Lung microvascular endothelial cell (primary cell): ENCODE measurements around the gene OGFRL1. TPM values are rescaled to one million over a fixed set of nuclear protein-coding genes. Genes with fewer than 3 reads are reported as not detected.
A peak's percentile ranks its signal among the peaks of the same experiment; 100 is the strongest.

Experiments
- DNase-seq, 2 donors: peaks; one replicate each; pipeline versions ENCODE4 v3.0.0 to v3.0.0-alpha.2; 2010; ENCODE audit warnings: low read depth in 2 of 2
- total RNA-seq: library from RNA; depleted of rRNA; stranded (reverse); fragments of >200 nt; gene quantifications from 2 replicates; pipeline ENCODE4 v1.2.1, GENCODE V29; 2014

Gene OGFRL1
- total RNA-seq, 1 donor from 2014 or later: 4.0 TPM

DNA sequence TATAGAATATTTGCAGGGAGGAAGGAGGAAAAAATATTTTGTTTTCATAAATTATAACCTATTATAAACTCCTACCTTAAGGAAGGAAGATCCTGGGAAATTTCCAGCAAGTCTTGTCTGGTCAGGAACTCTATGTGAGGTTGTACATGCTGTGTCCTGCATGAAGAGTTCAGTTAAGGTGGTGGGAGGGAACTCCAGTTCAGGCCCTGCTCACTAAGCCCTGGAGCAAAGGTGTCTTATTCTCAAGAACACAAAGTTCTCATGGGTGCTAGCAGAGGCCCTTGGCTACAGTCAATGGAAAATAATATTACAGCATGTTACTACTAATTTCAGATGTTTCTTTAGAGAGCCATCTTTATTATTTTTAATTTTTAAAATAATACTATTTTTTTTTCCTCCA is 3.8 kb upstream of the OGFRL1 start:
- no peak for DNase-seq

DNA sequence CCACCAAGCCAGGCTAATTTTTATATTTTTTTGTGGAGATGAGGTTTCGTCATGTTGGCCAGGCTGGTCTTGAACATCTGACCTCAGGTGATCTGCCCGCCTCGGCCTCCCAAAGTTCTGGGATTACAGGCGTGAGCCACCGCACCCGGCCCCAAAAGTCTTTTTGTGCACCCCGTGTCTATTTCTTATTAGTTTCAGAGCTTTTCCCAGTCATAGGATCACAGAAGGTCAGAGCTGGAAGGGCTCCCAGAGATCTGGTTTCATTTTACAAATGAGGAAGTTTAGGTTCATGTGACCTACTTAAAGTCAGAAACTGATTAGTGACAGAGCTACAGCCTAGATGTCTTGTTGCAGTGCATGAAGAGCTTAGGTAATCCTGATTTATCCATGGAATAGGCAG is 1.6 kb upstream of the OGFRL1 start:
- DNase-seq: no peak

DNA sequence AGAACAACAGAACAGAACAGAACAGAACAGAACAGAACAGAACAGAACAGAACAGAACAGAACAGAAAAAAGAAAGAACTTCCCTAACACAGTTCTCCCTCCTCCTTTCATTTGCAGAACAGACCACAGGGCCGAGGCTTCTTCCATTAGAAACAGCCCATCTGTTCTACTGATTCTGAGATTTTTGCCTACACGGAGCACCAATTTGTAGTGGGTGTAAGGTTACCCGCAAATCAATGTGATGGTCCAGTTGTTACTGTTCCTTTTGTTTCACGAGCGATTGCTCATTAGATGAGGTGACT is 734 bp upstream of the OGFRL1 start:
- no peak for DNase-seq

DNA sequence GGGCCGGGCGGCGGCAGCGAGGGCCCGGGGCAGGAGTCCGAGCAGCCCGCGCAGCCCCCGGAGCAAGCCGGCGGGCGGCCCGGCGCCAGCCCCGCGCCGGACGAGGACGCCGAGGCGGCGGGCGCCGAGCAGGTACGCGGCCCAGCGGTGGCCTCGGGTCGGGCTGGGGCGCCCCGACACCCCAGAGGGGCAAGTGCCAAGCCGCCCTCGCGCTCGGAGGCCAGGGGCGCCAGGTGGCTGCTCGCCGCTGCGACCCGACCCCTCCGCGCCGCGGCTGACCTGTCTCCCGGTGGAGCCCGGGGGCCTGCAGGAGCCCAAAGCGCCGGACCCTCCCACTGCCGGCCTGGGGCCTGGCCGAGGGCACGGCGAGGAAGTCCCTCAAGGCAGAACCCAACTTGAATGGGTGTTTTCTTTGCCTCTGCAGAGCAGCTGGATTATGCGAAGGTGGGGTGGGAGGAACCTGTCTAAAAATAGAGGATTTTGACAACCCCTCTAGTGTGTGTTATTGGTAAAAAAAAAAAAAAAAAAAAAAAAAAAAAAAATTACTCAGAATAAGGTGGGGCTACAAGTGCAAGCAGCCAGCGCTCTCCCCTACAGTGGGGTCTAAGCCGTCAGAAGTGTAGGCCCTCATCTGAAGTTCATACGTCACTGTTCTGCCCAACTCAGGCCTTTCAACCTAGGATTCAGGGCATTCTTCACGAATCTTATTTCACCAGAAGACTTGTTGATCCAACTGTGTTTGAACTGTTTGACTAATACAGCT is 609 bp downstream of the OGFRL1 start:
- DNase-seq: peak; percentile 24 to 36

DNA sequence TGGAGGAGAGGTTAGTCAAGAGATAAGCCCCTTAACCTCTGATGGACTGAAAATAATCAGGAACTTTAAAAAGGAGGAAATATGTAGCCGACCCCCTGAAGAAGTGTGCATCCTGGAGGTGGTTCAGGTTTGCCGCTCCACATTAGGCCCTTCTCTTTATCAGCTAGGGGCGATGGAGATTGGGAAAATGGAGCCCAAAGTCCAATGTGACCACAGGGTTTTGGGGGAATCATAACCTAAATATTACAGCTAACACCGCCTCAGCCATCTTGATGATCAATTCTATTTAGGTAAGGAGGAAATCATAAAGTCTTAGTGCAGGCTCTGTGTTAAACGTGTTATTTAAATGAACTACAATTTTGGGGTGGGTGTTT is 1.2 kb downstream of the OGFRL1 start:
- DNase-seq: no peak

DNA sequence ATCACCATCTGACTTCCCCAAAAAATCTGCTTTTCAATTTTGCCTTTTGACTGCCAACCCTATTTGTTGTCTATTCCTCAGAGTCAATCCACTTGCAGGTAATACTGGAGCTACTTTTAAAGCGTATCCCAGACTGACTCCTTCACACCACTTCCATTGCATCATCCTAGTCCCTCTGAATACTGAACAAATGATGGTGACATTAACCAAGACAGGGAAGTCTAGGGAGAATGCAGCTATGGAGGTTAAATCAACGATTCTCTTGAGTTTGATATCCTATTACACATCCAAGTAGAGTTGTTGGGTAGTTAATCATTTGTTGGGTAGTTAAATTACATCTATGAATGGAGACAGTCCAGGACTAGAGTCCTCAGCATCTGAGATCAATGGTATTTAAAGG is 2.0 kb downstream of the OGFRL1 start:
- DNase-seq: no peak

DNA sequence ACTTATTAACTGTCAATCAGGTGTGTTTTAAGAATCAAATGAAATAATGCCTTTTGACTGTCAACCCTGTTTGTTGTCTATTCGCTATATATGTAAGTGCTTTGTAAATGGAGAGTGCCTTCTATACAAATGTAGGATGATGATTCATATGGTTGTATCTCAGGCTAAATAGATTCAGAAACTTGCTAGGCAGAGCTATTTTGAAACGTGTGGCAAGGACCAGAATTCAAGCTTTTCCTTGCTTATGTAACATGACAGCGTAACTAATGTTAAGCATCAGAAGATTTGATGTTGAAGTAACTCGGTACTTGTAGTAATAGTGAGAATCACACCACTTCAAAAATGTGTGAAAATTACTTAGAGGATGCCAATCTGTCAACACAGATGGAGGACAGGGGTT is 3.4 kb downstream of the OGFRL1 start:
- DNase-seq: no peak

DNA sequence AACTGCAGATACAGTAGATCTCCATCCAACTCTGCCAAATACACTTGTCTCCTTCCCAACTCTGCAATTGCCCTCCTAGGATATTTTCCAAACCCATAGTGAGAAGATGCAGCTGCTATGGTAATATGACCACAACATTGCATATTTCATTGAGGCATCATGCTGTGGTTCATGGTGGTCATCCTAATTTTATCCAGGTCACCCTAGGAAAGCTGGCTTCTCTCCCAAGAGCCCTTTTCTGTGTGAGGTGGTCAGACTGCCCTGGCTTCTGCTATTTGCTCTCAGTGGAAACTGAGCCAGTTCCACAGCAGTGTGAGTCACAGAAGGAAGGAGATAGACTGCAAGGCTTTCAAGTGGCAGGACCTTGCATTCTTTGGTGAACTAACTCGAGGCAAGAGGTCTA is 5.5 kb downstream of the OGFRL1 start:
- peak in 1 of 2 donors; percentile 54 for DNase-seq

DNA sequence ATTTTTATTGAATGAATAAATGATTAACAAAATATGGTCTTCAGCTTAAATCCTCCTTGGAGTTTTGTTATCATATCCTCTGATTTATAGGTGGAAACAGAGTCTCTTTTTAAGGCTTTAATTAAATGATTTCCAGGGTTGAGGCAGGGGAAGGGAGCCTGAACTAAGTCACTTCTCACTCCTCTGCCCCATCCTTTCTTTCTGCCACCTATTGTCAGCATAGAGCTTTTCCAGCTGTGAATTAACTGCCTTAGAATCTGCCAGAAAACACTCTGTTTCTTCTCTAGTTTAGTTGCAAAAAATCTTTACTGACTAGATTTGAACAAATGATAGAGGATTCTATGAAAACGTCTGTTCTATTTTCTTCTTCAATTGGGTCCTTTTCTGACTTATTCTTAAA is 9.8 kb downstream of the OGFRL1 start:
- DNase-seq: no peak

DNA sequence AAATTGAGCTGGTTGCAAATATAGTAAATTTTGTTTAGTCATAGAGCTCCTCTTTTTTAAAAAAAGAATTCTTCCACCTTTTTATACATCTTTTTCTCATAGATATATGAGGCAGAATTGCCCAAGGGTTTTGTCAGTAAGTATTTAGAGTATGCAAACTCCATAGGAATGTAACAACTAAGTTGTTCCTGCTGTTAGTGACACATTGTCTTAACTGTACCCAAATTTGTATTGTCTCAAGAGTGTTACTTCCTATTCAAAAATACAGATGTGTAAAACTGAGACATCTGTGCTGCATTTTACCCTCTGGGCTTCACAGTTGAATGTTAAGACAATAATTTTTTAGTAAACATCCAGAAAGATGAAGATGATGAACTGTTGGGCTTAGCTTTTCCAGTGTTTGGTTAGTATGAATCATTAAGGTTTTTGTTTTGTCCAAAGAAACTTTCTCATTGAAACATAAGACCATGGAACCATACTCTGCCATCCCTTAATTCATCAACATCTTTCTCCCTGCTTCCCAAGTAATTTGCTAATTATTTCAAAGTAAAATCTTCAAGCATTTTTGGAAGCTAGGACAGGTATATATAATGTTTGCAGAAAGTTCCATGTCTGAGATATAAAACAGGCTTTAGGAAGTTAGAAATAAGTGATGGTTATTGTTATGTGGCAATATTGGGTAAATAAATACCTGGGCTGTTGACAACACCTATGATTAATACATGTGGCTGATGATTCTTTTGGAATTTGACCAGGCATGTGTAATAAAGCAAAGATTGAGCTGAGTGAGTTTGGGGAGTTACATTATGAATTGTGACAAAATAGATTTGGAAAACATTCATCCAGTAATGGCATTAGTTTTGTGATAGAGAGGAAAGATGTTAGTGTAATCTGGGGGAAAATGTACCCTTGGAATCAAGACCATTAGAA is 11.2 kb downstream of the OGFRL1 start:
- no peak for DNase-seq

DNA sequence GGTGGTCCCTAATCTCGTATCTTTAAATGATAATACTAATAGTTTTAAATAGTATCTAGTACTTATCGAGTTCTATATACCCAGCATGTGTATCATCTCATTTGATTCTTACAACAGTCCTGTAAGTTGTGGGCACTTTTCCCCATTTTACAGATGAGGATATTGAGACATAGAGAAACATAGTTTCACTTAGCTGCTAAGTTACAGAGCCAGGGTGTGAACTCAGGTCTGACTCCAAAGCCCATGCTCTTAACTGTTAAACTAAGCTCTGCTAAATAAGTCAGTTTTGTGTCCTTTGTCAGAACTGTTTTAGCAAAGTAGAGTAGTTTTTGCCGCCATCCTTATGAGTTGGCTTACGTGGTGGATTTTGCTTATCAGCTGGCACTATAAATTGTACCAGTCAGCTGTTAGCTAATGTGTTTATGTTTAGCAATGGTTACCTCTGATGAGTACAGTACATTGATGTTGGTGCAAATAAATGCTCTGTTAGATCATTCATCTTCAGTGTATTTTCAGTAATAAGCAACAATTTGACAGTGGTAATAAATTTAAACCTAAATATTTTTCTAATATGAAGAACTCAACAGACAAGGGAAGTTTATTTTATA is 12.1 kb downstream of the OGFRL1 start:
- DNase-seq: no peak

DNA sequence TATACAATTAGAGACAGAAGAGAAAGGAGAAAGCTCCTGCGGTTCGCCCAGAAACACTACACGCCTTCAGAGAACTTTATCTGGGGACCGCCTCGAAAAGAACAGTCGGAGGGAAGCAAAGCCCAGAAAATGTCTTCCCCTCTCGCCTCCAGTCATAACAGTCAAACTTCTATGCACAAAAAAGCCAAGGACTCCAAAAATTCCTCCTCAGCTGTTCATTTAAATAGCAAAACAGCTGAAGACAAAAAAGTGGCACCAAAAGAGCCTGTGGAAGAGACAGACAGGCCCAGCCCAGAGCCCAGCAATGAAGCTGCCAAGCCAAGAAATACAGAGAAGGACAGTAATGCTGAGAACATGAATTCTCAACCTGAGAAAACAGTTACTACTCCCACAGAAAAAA is 12.9 kb downstream of the OGFRL1 start:
- no peak for DNase-seq

DNA sequence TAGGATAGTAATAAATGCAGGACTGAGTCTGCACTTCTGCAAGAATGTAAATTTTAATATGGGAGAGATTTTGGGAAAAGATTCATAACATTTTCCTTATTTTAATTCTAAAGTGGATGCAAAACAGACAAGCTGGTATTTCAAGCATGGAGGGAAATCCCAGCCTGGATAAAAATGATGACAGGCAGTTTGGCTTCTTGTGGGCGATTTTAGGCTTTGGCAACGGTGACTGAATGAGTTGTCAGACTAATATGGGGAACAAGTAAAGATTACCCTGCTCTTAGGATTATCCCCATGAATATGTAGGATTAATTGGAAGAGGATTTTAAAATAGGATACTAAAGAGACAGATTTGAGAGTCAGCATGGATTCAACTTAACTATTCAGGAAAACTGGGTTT is 21.0 kb downstream of the OGFRL1 start:
- no peak for DNase-seq

DNA sequence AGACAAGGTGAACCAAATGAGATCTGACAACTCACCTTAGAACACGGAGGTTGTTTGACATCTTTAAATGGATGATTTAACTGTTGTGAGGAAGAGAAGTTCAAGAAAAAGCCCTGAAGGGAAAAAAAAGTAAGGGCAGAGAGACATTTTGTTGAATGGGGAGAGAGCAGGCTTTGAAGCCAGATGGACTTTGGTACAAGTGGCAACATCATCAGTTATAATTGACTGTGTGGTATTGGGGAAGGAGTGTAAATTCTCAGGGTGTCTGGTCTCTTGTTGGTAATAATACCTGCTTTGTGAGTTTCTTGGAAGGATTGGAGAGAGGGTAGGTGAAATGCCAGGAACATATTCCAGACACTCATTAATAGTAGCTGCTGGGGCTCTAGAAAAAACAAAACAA is 21.6 kb downstream of the OGFRL1 start:
- DNase-seq: no peak

DNA sequence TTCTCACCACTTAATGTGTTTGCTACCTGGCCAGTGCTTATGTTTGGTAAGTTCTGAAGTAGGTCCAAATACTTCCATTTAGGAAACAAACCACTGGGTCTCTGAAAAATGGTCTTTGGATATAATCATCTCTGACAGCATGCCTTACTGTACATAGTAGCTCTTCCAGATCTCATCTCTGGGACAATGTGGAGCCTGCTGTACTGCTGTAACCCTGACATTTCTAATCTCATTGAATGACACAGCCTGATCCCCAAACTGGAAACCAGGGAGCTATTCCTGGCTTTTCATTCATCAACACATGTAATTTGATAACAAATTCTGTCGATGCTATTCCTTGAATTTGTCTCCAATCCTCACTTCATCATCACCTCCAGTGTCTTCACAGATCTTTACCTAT is 23.5 kb downstream of the OGFRL1 start:
- DNase-seq: no peak

DNA sequence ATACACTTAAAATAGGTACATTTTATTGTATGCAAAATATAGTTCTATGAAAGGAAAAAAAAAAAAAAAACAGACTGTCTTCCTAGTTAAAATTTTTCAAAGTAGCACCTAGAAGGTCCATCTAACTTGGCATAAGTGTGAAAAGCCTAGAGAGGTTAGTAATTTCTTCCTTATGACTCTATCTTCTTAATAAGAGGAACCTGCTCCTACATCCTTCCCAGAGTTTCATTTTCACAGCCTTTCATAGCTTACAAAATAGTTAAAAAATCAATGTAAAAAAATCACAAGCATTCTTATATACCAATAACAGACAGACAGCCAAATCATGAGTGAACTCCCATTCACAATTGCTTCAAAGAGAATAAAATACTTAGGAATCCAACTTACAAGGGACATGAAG is 28.8 kb downstream of the OGFRL1 start:
- no peak for DNase-seq

DNA sequence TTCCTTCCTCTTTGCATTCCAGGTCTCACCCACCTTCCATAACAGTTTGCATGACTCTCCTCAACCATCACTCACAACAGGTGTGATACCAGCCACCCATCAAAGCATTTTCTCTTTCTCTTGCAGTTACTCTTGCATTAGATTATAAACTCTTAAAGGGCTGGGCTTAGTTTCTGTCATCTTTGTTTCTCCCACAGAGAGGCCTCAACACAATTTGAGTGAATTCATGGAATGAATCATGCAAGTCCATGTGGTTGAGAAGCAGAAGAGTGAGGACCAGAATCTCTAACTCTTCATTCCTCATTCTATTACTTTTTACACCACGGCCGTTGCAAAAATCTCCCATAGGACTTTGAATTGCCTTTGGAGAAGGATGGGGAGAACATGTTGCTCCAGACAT is 31.4 kb downstream of the OGFRL1 start:
- DNase-seq: no peak

DNA sequence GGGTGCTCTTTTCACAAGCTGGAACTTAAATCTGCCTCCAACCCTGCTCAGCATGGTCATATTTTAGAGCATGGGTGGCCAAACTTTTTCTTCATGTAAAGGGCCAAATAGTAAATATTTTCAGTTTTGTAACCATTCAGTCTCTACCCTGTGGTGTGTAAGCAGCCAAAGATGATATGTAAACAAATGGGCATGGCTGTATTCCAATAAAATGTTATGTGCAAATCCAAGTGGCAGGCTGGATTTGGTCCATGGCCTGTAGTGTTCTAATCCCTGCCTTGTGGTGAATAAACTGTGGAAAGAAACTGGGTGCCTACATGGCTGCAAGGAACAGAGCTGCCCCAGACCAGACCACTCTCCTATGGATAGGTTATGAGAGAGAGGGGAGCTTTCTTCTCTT is 32.7 kb downstream of the OGFRL1 start:
- DNase-seq: no peak

DNA sequence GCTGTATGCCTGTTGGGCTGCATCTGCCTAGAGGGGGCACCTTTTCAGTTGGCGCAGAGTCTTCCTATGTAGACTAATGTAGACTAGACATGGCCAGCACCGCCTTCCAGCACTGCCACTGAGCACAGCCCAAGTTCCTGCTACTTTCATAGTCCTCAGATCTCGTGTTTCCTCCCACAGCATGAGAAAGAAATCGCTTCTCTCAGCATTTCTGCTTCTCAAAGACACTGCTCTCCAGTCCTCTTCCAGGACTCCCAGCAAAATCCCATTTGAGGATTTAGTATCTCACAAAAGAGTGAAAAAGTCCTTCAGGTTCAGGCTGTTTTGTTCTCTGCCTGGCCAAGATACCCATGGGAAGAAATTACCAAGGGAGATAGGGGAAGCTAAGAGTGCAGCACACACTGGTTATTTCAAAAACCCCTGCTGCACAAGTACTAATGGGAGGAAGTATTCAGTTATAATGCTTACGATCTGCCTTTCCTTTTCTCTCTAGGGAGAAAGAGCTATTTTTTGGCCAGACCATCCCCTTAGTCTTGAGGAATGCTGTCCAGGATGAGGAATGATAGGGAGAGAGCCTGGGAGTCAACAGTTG is 35.7 kb downstream of the OGFRL1 start:
- no peak for DNase-seq

DNA sequence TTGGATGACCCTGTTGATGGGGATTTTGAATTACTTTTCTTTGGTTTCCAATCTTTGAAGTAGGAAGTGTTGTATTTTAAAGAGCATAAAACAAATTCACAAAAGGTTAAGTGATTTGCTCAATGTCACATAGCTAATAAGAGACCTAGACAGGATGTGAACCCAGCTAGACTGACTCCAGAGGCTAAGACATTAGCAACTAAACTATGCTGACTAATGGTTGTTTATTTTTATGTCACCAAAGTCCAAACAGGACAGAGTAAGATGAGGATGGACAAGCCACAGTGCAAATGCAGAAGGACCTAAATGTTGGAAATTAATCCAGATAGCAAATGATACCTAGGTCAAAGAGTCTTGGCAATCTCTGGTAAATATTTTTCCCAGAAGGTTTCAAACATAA is 38.0 kb downstream of the OGFRL1 start:
- peak in 1 of 2 donors; percentile 20 for DNase-seq

DNA sequence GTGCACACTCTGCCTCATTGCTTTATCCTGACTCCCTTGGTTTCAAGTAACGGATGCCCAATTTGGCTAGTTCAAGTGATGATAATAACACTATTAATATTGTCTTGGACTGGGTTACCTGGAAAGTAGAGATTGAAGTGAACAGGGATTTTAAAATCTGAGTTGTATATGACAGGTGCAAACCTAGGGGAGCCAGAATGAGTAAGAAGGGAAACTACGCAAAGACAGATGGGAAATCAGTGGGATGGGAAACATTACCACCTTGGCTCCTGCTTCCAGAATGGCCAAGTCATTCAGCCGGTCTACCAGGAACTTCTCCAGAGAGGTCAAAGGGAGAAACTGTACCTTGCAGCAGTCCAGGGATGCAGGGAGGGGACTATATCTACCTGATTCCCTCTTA is 41.9 kb downstream of the OGFRL1 start:
- no peak for DNase-seq

DNA sequence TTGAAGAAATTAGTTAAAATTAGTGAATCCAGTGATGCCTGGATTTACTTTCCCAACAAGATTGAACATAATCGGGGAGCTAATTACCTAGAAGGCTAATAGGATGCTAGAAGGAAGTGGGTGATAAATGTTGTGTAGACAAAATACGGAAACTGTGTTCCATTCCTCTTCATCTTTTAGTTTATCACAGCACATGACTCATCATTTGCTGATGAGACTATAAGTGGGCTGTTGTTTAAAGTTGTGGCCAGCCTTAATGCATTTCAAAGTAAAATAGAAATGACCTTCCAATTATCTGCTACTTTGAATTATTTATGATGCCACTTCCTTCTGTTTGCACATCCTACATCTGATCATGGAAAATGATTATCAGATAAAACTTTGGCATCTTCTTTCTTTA is 43.4 kb downstream of the OGFRL1 start:
- DNase-seq: peak in 1 of 2 donors; percentile 34
